ENCODE measurements around the gene CCL27. TPM values are rescaled to one million over a fixed set of nuclear protein-coding genes. Genes with fewer than 3 reads are reported as not detected.

CCL27 gene
- total RNA-seq, 1 experiment from 2014 or later, result 0.68 TPM

DNA sequence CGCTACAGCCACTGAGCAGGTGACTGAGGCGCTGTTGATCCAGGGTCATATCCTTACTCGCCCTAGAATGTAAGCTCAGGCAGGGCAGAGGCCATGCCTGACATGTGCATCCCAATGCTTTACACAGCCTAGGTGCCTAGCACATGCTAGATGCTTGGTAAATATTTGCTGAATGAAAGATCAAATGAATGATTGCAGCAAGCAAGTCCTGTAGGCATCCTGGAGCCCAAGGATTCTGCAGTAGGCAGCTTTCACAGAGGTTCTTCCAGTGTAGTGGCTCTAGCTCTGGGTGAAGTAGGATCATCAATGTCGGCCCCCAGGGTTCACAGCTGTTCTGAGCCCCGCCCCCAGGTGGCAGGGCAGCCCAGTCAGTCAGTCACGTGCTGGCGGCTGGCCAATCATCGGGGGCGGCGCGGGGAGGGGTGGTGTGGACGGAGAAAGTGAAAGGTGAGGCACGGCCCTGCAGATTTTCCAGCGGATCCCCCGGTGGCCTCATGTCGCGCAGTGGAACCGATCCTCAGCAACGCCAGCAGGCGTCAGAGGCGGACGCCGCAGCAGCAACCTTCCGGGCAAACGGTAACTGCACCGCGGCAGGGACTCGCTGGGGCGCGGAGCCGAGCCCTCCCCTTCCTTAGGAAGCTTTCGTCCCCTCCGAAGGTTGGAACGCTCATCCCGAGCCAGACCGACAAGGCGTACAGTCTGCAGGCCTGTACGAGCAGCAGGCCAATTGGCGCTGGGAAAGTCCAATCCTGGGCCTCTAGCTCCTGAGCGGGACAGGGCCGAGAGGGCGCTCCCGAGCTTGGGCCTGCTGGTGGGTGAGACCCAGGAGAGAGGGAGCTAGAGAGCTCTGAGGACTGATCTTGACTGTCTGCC, 16.0 kb downstream of the CCL27 start, which contains the start of gene GALT:
Gene GALT, plus strand, starts transcription at position 465 of the 873 bp plus-strand sequence. Its CDS starts 30 bp downstream, at position 495.
- Mint-ChIP-seq H3K27ac (peak within 1 kb of the TSS; percentile 76), H3K4me1 (peaks cover 34% of the 10 kb centered on the region), H3K9me3 (no peaks in the 10 kb centered on the region), H3K27me3 (ENCODE audit: low read depth) (no peaks in the 10 kb centered on the region), H3K4me3 (peak within 1 kb of the TSS; percentile 85), H3K36me3 (peaks cover 18% of the 10 kb centered on the region)
- POLR2A ChIA-PET, result interaction anchor here (1.0 to 2.5 kb wide), 4 partner anchors 9 to 19 kb away, joined by 3 to 25 read pairs (median 10); partner anchors contain the start of gene SIGMAR1
- ATAC-seq (peak; percentile 87), DNase-seq (ENCODE audit: low spot score) (peak; percentile 95)
- CTCF ChIA-PET, result interaction anchor here (0.6 to 5.6 kb wide), 18 partner anchors 10 to 284 kb away, joined by 3 to 94 read pairs (median 8); partner anchors contain the start of genes ARID3C, CCL27, DCTN3 and SIGMAR1
- TF ChIP-seq, protein P1, sequence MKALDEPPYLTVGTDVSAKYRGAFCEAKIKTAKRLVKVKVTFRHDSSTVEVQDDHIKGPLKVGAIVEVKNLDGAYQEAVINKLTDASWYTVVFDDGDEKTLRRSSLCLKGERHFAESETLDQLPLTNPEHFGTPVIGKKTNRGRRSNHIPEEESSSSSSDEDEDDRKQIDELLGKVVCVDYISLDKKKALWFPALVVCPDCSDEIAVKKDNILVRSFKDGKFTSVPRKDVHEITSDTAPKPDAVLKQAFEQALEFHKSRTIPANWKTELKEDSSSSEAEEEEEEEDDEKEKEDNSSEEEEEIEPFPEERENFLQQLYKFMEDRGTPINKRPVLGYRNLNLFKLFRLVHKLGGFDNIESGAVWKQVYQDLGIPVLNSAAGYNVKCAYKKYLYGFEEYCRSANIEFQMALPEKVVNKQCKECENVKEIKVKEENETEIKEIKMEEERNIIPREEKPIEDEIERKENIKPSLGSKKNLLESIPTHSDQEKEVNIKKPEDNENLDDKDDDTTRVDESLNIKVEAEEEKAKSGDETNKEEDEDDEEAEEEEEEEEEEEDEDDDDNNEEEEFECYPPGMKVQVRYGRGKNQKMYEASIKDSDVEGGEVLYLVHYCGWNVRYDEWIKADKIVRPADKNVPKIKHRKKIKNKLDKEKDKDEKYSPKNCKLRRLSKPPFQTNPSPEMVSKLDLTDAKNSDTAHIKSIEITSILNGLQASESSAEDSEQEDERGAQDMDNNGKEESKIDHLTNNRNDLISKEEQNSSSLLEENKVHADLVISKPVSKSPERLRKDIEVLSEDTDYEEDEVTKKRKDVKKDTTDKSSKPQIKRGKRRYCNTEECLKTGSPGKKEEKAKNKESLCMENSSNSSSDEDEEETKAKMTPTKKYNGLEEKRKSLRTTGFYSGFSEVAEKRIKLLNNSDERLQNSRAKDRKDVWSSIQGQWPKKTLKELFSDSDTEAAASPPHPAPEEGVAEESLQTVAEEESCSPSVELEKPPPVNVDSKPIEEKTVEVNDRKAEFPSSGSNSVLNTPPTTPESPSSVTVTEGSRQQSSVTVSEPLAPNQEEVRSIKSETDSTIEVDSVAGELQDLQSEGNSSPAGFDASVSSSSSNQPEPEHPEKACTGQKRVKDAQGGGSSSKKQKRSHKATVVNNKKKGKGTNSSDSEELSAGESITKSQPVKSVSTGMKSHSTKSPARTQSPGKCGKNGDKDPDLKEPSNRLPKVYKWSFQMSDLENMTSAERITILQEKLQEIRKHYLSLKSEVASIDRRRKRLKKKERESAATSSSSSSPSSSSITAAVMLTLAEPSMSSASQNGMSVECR (CRISPR knock-in tag; IDR thresholded peaks at IDR 0.05; ENCODE audit: borderline replicate concordance), result peak; percentile 95
- no peak for TF ChIP-seq GTF2I (CRISPR knock-in tag; conservative IDR thresholded peaks at IDR 0.05)
- TF ChIP-seq, protein P2, sequence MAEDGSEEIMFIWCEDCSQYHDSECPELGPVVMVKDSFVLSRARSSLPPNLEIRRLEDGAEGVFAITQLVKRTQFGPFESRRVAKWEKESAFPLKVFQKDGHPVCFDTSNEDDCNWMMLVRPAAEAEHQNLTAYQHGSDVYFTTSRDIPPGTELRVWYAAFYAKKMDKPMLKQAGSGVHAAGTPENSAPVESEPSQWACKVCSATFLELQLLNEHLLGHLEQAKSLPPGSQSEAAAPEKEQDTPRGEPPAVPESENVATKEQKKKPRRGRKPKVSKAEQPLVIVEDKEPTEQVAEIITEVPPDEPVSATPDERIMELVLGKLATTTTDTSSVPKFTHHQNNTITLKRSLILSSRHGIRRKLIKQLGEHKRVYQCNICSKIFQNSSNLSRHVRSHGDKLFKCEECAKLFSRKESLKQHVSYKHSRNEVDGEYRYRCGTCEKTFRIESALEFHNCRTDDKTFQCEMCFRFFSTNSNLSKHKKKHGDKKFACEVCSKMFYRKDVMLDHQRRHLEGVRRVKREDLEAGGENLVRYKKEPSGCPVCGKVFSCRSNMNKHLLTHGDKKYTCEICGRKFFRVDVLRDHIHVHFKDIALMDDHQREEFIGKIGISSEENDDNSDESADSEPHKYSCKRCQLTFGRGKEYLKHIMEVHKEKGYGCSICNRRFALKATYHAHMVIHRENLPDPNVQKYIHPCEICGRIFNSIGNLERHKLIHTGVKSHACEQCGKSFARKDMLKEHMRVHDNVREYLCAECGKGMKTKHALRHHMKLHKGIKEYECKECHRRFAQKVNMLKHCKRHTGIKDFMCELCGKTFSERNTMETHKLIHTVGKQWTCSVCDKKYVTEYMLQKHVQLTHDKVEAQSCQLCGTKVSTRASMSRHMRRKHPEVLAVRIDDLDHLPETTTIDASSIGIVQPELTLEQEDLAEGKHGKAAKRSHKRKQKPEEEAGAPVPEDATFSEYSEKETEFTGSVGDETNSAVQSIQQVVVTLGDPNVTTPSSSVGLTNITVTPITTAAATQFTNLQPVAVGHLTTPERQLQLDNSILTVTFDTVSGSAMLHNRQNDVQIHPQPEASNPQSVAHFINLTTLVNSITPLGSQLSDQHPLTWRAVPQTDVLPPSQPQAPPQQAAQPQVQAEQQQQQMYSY (CRISPR knock-in tag; IDR thresholded peaks at IDR 0.05), result no peak; the same call in 1 of the 2 replicates
- no peak; the same call in 1 of the 2 replicates for TF ChIP-seq TP53 (CRISPR knock-in tag; IDR thresholded peaks at IDR 0.05)
- no peak for TF ChIP-seq STAT6 (CRISPR knock-in tag; conservative IDR thresholded peaks at IDR 0.05; ENCODE audit: low read depth)
- TF ChIP-seq FOXP4 (CRISPR knock-in tag; IDR thresholded peaks at IDR 0.05), result 0 out of 2 replicates have a peak, but pooled peaks have one; percentile 17
- peak; percentile 77 for TF ChIP-seq ZNF121 (CRISPR knock-in tag; IDR thresholded peaks at IDR 0.05)
- TF ChIP-seq, protein P3, sequence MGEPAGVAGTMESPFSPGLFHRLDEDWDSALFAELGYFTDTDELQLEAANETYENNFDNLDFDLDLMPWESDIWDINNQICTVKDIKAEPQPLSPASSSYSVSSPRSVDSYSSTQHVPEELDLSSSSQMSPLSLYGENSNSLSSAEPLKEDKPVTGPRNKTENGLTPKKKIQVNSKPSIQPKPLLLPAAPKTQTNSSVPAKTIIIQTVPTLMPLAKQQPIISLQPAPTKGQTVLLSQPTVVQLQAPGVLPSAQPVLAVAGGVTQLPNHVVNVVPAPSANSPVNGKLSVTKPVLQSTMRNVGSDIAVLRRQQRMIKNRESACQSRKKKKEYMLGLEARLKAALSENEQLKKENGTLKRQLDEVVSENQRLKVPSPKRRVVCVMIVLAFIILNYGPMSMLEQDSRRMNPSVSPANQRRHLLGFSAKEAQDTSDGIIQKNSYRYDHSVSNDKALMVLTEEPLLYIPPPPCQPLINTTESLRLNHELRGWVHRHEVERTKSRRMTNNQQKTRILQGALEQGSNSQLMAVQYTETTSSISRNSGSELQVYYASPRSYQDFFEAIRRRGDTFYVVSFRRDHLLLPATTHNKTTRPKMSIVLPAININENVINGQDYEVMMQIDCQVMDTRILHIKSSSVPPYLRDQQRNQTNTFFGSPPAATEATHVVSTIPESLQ (CRISPR knock-in tag; IDR thresholded peaks at IDR 0.05), result no peak
- no peak for TF ChIP-seq SOX15 (CRISPR knock-in tag; IDR thresholded peaks at IDR 0.05)
- TF ChIP-seq TEAD4 (CRISPR knock-in tag; IDR thresholded peaks at IDR 0.05), result 0 out of 2 replicates have a peak, but pooled peaks have one; percentile 17
- TF ChIP-seq GABPB1 (CRISPR knock-in tag; IDR thresholded peaks at IDR 0.05), result no peak
- no peak for TF ChIP-seq ATF3 (CRISPR knock-in tag; conservative IDR thresholded peaks at IDR 0.05)
- no peak for TF ChIP-seq ZNF219 (CRISPR knock-in tag; IDR thresholded peaks at IDR 0.05; ENCODE audit: borderline replicate concordance)
- TF ChIP-seq JUN (CRISPR knock-in tag; IDR thresholded peaks at IDR 0.05), result no peak; the same call in 1 of the 2 replicates
- TF ChIP-seq, protein P4, sequence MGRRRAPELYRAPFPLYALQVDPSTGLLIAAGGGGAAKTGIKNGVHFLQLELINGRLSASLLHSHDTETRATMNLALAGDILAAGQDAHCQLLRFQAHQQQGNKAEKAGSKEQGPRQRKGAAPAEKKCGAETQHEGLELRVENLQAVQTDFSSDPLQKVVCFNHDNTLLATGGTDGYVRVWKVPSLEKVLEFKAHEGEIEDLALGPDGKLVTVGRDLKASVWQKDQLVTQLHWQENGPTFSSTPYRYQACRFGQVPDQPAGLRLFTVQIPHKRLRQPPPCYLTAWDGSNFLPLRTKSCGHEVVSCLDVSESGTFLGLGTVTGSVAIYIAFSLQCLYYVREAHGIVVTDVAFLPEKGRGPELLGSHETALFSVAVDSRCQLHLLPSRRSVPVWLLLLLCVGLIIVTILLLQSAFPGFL (CRISPR knock-in tag; IDR thresholded peaks at IDR 0.05; ENCODE audit: borderline replicate concordance), result no peak
- 0 out of 2 replicates have a peak, but pooled peaks have one; percentile 15 for TF ChIP-seq NFATC4 (CRISPR knock-in tag; IDR thresholded peaks at IDR 0.05)
- TF ChIP-seq, protein P5, sequence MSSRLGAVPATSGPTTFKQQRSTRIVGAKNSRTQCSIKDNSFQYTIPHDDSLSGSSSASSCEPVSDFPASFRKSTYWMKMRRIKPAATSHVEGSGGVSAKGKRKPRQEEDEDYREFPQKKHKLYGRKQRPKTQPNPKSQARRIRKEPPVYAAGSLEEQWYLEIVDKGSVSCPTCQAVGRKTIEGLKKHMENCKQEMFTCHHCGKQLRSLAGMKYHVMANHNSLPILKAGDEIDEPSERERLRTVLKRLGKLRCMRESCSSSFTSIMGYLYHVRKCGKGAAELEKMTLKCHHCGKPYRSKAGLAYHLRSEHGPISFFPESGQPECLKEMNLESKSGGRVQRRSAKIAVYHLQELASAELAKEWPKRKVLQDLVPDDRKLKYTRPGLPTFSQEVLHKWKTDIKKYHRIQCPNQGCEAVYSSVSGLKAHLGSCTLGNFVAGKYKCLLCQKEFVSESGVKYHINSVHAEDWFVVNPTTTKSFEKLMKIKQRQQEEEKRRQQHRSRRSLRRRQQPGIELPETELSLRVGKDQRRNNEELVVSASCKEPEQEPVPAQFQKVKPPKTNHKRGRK (CRISPR knock-in tag; IDR thresholded peaks at IDR 0.05; ENCODE audit: borderline replicate concordance), result no peak
